Esophagus squamous epithelium (tissue), 4 donors: ENCODE data around the gene FNDC3B.

Experiments used
- POLR2A ChIP-seq, 4 donors: fragments of 450-650 bp; IDR thresholded peaks; one replicate each; pipeline ENCODE4 v1.6.1; 2017; ENCODE audit warnings: antibody characterized with exemption in 4 of 4, mild to moderate bottlenecking in 4 of 4, moderate library complexity in 3 of 4
- TF ChIP-seq, protein P1 (sequence below), 6 experiments: fragments of 450-650 bp in 4 of 6; fragments of 200-600 bp in 2 of 6; sonication (generic) in 2 of 6; IDR thresholded peaks; one replicate each; pipeline ENCODE4 v1.5.1; 2016 to 2019; ENCODE audit warnings: antibody characterized with exemption in 6 of 6, mild to moderate bottlenecking in 4 of 6, moderate library complexity in 4 of 6

- TF ChIP-seq, protein P1, sequence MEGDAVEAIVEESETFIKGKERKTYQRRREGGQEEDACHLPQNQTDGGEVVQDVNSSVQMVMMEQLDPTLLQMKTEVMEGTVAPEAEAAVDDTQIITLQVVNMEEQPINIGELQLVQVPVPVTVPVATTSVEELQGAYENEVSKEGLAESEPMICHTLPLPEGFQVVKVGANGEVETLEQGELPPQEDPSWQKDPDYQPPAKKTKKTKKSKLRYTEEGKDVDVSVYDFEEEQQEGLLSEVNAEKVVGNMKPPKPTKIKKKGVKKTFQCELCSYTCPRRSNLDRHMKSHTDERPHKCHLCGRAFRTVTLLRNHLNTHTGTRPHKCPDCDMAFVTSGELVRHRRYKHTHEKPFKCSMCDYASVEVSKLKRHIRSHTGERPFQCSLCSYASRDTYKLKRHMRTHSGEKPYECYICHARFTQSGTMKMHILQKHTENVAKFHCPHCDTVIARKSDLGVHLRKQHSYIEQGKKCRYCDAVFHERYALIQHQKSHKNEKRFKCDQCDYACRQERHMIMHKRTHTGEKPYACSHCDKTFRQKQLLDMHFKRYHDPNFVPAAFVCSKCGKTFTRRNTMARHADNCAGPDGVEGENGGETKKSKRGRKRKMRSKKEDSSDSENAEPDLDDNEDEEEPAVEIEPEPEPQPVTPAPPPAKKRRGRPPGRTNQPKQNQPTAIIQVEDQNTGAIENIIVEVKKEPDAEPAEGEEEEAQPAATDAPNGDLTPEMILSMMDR (IDR thresholded peaks at IDR 0.05): no peak
- no peak for TF ChIP-seq POLR2A (IDR thresholded peaks at IDR 0.05)
Measured at GRCh38 chr3:172143739-172144497, 104.5 kb downstream of the FNDC3B start.
